Measurements from ENCODE around the gene HDC.

Gene HDC

DNA sequence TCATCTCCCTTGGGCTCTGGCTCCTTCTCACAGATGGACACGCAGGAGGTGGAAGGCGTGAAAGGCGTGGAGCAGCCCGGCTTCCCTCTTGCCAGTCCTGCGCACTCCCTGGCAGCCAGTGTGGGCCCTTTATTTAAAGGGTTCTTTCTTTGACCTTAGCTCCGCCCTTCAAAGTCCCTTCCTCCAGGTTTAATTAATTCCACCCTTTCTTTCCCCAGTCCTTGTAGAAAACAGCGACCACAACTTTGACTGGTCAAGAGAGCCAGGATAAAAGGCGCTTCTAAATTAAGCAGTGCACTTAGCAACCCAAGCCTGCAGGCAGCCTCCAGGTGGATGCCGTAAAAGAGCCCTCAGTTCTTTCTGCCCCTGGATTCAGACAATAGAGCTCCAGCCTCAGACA is at the start of gene HDC:
Gene HDC (minus strand): TSS at position 107 of the 400 bp plus-strand sequence. CDS start 103 bp downstream, at position 4.
- no peak for DNase-seq (ENCODE audit: low read depth, low spot score)

DNA sequence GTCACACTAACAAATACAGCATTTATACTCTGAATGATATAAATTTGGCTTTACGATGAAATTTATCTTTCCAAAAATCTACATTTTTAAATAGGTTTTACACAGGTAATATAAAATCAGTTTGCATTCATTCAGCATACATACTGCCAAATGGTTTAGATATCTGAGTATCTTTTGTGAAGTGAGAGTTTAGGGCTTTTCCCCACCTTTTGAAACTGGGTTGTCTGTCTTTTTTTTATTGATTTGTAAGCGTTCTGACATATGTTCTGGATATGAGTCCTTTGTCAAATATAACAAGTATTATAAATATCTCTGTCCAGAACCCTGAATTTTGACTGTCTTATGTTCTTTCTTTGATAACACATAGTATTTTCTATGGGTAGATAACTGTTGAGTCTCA is 47.1 kb upstream of the HDC start:
- no peak for DNase-seq (ENCODE audit: low read depth, low spot score)

- no peak for DNase-seq (ENCODE audit: low read depth, low spot score)
Measured at GRCh38 chr15:50307799-50308198, 42.3 kb upstream of the HDC start.

DNA sequence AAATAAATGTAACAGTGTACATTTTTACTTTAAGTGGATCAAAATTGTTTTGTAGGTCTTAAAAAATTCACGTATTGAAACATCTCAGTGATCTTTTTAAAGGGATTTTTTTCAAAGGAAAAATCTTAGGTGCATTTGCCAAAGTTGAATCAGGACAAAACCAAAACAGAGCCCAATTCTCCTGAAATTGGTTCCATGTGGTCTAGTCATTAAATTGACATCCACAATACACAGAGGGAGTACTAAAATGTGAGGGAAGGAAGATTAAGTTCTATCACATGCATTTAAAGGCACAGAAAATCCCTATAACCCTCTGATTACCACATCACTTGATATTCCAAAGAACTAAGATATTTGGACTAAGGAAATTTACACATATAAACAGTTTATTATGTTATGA is 39.3 kb upstream of the HDC start:
- no peak for DNase-seq (ENCODE audit: low read depth, low spot score)

DNA sequence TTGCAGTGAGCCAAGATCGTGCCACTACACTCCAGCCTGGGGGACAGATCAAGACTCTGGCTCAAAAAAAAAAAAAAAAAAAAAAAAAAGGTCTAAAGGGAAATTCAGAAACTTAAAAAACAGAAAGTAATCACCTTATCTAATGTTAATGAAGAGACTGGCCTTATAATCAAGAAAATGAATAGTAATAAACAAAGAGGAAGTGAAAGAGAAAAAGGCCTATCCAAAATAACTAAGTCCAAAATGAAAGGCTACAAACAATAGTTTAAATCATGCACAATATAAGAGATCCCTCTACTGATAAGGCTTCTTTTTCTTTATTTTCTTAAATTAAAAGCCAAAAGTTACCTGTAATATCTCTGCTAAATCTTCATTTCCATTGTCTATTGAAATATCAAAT is 37.1 kb upstream of the HDC start:
- no peak for DNase-seq (ENCODE audit: low read depth, low spot score)

DNA sequence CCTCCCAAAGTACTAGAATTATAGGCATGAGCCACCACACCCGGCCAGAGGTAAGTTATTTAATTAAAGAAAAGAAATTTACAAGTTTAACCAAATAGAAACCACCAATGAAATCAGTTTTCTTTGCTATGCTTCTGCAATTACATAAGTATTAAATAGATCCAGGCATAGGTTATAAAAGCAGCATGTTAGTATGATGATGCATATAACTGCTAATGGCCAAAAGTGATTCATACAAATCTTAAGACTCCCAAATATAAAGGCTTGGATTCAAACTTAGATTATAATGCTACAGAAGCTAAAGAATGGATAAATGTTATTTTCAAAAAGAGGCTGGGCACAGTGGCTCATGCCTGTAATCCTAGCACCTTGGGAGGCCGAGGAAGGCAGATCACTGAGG is 32.8 kb upstream of the HDC start:
- no peak for DNase-seq (ENCODE audit: low read depth, low spot score)

DNA sequence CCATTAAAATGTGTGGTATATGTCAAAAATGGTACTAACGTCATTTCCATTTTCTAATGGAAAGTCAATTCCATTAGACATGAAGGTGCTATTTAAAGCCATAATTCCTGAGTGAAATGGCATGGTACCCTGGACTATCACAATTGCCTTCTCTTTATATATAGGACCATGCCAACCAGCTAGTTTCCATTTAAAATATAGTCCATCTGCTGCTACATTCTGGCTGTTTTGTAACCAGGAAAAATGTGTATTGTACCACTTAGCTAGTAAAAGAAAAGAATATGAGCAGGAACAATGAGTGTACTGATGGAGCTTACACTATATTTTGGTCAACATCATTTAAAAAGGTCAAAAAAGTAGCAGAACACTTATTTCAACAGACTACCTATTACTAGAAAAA is 30.4 kb upstream of the HDC start:
- no peak for DNase-seq (ENCODE audit: low read depth, low spot score)

GRCh38 chr15:50289749-50290148 is 24.2 kb upstream of the HDC start:
- no peak for DNase-seq (ENCODE audit: low read depth, low spot score)

DNA sequence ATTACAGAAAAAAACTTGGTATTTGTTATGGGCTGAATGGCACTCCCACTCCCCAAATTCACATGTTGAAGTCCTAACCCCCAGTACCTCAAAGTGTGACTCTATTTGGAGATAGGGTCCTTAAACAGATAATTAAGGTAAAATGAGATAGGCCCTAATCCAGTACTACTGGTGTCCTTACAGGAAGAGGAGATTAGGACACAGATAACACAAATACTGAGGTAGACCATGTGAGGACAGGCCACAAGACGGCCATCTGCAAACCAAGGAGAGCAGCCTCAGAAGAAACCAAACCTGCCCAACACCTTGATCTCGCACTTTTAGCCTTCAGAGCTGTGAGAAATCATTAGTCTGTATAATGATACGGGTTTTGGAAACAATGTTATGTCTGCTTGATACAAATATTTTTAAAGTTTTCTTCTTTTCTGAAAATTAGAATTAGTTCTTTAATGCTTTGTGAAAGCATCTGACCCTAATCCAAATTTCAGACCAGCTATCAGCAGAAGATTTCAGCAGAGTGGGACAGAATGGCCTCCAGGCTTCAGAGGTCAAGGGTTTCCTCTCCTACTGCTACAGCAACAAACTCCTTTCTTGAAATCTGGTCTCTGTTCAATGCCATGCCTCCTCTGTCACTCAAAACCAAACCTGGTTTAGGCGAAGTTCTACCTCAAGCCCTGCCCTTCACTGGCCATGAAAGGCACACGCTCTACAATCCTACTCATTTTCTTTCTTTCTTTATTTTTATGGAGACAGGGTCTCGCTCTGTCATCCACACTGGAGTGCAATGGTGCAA is 22.0 kb upstream of the HDC start:
- DNase-seq (ENCODE audit: low read depth, low spot score), result no peak

DNA sequence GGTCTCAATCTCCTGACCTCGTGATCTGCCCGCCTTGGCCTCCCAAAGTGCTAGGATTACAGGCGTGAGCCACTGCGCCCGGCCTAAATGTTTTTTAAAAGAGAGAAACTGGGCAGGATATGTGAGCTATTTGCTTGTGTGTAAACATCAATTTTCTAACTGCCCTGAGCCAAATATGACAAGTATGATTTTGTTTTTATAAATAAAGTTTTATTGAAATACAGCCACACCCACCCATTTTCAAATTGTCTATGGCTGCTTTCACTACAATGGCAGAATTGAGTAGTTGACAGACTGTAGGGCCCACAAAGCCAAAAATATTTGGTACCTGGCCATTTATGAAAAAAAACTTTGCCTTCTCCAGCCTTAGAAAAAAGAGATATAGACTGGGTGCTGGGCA is 15.9 kb upstream of the HDC start:
- no peak for DNase-seq (ENCODE audit: low read depth, low spot score)

- DNase-seq (ENCODE audit: low read depth, low spot score), result no peak
Measured at GRCh38 chr15:50280271-50280670, 14.7 kb upstream of the HDC start.

- DNase-seq (ENCODE audit: low read depth, low spot score), result no peak
Measured at GRCh38 chr15:50278496-50278895, 13.0 kb upstream of the HDC start.

- DNase-seq (ENCODE audit: low read depth, low spot score), result no peak
Measured at GRCh38 chr15:50277370-50277769, 11.8 kb upstream of the HDC start.

- DNase-seq (ENCODE audit: low read depth, low spot score), result no peak
Measured at GRCh38 chr15:50275908-50276307, 10.4 kb upstream of the HDC start.

GRCh38 chr15:50275091-50275490 is 9.6 kb upstream of the HDC start:
- DNase-seq (ENCODE audit: low read depth, low spot score), result no peak

DNA sequence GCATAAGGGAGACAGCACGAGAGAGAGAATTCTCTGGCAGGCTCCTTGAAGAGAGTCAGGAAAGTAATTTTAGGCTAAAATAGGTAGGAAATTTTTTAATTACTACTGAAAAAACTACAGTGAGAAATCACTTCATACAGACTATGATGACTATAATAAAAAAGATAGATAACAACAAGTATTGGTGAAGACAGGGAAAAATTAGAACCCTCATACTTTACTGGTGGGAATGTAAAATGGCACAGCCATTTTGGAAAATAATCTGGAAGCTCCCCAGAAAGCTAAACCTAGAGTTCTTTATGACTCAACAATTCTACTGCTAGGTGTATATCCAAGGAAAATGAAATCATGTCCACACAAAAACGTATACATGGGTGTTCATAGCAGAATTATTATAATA is 2.1 kb upstream of the HDC start:
- no peak for DNase-seq (ENCODE audit: low read depth, low spot score)

- DNase-seq (ENCODE audit: low read depth, low spot score), result no peak
Measured at GRCh38 chr15:50262533-50262932, 3.0 kb downstream of the HDC start.

DNA sequence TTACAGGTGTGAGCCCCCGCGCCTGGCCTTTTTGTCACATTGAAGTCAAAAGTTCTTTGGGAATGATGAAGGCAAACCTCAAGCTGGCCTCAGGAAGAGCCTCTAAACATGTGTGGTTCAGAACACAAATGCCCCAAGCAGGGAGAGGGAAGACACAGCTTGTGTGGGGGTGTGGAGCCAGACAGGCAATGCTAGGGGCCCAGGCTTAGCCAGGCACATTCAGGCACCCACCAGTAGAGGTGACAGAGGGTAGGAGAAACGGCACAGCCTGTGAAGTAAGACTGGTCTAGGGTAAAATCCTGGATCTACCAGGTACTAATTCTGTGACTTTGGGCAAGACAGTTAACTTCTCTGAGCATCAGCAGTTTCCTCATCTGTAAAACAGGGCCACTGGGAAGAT is 3.5 kb downstream of the HDC start:
- no peak for DNase-seq (ENCODE audit: low read depth, low spot score)

- DNase-seq (ENCODE audit: low read depth, low spot score), result no peak
Measured at GRCh38 chr15:50260969-50261496, 4.5 kb downstream of the HDC start.

DNA sequence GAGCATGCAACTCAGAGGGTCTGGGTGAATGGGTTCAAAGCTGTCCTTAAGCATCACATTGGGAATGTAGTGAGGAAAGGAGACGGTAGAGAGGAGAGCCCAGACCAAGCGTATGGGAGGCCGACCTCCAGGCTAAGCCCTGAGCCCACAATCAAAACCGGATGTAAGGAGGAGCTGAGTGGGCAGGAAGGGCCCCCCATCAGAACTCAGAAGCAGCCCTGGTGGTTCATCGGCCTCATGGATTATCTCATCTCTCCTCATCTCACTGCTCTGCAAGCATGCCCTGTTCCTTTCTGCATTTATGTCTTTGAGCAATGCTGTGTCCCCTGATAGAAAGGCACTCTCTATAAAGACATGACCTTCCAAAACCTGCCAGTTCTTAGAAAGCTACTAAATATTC is 6.2 kb downstream of the HDC start:
- no peak for DNase-seq (ENCODE audit: low read depth, low spot score)

DNA sequence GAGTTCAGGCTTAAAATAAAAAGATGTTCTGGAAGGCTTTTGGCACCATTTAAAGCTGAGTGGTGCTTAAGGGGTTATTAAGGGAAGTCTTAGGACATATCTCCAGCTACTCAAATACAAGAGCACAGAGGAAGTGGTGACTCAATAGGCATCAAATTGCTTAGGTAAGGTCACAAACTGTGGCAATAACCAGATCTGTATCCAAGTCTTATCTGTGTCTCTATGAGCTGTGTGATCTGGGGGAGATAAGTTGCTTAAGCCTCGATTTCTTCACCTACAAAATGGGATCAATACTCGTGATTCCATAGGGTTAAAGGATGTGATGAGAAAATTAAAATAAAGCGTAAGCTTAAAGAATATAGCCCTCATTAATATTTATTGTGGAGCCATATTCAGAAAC is 7.6 kb downstream of the HDC start:
- no peak for DNase-seq (ENCODE audit: low read depth, low spot score)

DNA sequence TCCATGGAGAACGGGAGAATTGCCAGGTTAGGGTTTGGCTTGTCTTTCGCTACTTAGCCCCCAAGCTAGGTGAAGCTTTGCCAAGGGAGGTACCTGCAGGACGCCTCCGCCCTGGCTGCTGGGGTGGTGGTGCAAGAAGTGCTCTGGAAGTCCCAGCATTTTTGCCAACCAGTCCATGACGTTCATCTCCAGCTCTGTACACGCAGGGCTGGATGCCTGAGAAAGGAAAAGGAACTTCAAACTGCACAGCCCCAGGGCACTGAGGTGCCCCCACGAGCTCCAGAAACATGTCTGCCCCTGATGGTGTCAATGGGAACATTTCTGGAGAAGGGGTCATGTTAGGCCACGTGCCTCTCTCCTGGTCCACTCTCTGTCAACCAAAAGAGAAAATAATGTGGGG is 8.2 kb downstream of the HDC start:
- DNase-seq (ENCODE audit: low read depth, low spot score), result no peak

- DNase-seq (ENCODE audit: low read depth, low spot score), result no peak
Measured at GRCh38 chr15:50256188-50257041, 9.1 kb downstream of the HDC start.

All from activated naive CD8-positive, alpha-beta T cell treated with anti-CD3 and anti-CD28 coated beads, Interleukin-2, amount 50 U/mL, for 16 hours (primary cell).